ENCODE data around the gene DOCK8. TPM values are rescaled to one million over a fixed set of nuclear protein-coding genes. Genes with fewer than 3 reads are reported as not detected.

Gene DOCK8
- total and polyA plus RNA-seq, 2 donors from 2014 or later: 5.0 to 46.5 TPM

GRCh38 chr9:312596-313320 is 98.1 kb downstream of the DOCK8 start:
- H3K4me3 ChIP-seq (ENCODE audit: low read length in 3 of 3): no peak overlapping the region
- no peak overlapping the region for H3K9ac ChIP-seq (ENCODE audit: low read length in 3 of 3)
- DNase-seq: no peak
- no peak overlapping the region for H3K27ac ChIP-seq (ENCODE audit: low read depth in 2 of 2, low read length in 2 of 2)
- no peaks in the 10 kb centered on the region for H3K9me3 ChIP-seq (ENCODE audit: control insufficient read depth in 2 of 3, insufficient read depth in 1 of 3, low read length in 3 of 3)
- no peak for FAIRE-seq
- intact Hi-C loops (cut with DNase I): no loop called here
- no peaks in the 10 kb centered on the region for H3K4me1 ChIP-seq (ENCODE audit: control insufficient read depth in 2 of 3, insufficient read depth in 2 of 3, low read depth in 1 of 3, low read length in 3 of 3)
- no peaks in the 10 kb centered on the region for H3K27me3 ChIP-seq (ENCODE audit: control insufficient read depth, insufficient read depth, low read length)
- H3K36me3 ChIP-seq (ENCODE audit: control insufficient read depth in 2 of 3, insufficient read depth in 3 of 3, low read length in 3 of 3): peaks cover 0 to 12% (median 0%) of the 10 kb centered on the region in 3 donors
- TF ChIP-seq, protein P1, sequence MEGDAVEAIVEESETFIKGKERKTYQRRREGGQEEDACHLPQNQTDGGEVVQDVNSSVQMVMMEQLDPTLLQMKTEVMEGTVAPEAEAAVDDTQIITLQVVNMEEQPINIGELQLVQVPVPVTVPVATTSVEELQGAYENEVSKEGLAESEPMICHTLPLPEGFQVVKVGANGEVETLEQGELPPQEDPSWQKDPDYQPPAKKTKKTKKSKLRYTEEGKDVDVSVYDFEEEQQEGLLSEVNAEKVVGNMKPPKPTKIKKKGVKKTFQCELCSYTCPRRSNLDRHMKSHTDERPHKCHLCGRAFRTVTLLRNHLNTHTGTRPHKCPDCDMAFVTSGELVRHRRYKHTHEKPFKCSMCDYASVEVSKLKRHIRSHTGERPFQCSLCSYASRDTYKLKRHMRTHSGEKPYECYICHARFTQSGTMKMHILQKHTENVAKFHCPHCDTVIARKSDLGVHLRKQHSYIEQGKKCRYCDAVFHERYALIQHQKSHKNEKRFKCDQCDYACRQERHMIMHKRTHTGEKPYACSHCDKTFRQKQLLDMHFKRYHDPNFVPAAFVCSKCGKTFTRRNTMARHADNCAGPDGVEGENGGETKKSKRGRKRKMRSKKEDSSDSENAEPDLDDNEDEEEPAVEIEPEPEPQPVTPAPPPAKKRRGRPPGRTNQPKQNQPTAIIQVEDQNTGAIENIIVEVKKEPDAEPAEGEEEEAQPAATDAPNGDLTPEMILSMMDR (IDR thresholded peaks at IDR 0.05; ENCODE audit: borderline replicate concordance, extremely low read depth, insufficient read depth): no peak

GRCh38 chr9:316382-316965 is 101.8 kb downstream of the DOCK8 start:
- no peaks in the 10 kb centered on the region for H3K27me3 ChIP-seq (ENCODE audit: control insufficient read depth, insufficient read depth, low read length)
- intact Hi-C loops (cut with DNase I): no loop called here
- no peak for DNase-seq
- peaks cover 0 to 12% (median 2%) of the 10 kb centered on the region in 3 donors for H3K36me3 ChIP-seq (ENCODE audit: control insufficient read depth in 2 of 3, insufficient read depth in 3 of 3, low read length in 3 of 3)
- H3K9ac ChIP-seq (ENCODE audit: low read length in 3 of 3): no peak overlapping the region
- TF ChIP-seq, protein P1 (IDR thresholded peaks at IDR 0.05; ENCODE audit: borderline replicate concordance, extremely low read depth, insufficient read depth): peak; percentile 5
- no peak for FAIRE-seq
- no peak overlapping the region for H3K27ac ChIP-seq (ENCODE audit: low read depth in 2 of 2, low read length in 2 of 2)
- no peak overlapping the region for H3K4me3 ChIP-seq (ENCODE audit: low read length in 3 of 3)
- no peaks in the 10 kb centered on the region for H3K9me3 ChIP-seq (ENCODE audit: control insufficient read depth in 2 of 3, insufficient read depth in 1 of 3, low read length in 3 of 3)
- no peaks in the 10 kb centered on the region for H3K4me1 ChIP-seq (ENCODE audit: control insufficient read depth in 2 of 3, insufficient read depth in 2 of 3, low read depth in 1 of 3, low read length in 3 of 3)

DNA sequence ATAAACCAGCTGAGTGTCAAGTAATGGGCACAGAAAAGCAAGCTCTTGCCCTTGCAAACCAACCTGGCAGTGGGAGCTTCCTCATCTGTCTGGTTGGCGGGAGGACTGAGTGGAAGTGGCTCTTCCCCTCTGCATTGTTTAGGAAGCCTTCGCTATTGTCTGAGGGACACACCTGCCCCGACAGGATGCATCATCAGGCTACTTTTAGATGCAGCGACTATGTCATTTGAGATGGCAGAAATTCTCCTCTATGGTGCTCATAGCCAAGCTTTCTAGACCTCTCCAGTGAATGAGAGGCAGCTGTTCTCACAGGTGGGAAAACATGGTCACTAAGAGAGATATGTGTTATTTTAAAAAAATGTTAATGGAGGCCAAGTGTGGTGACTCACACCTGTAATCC is 104.0 kb downstream of the DOCK8 start:
- H3K27ac ChIP-seq (ENCODE audit: low read depth in 2 of 2, low read length in 2 of 2): no peak overlapping the region
- no peaks in the 10 kb centered on the region for H3K4me1 ChIP-seq (ENCODE audit: control insufficient read depth in 2 of 3, insufficient read depth in 2 of 3, low read depth in 1 of 3, low read length in 3 of 3)
- intact Hi-C loops (cut with DNase I): no loop called here
- DNase-seq: no peak
- H3K27me3 ChIP-seq (ENCODE audit: control insufficient read depth, insufficient read depth, low read length): no peaks in the 10 kb centered on the region
- no peak overlapping the region for H3K4me3 ChIP-seq (ENCODE audit: low read length in 3 of 3)
- peaks cover 0 to 2% (median 0%) of the 10 kb centered on the region in 3 donors for H3K36me3 ChIP-seq (ENCODE audit: control insufficient read depth in 2 of 3, insufficient read depth in 3 of 3, low read length in 3 of 3)
- H3K9me3 ChIP-seq (ENCODE audit: control insufficient read depth in 2 of 3, insufficient read depth in 1 of 3, low read length in 3 of 3): no peaks in the 10 kb centered on the region
- no peak for FAIRE-seq
- TF ChIP-seq, protein P1 (IDR thresholded peaks at IDR 0.05; ENCODE audit: borderline replicate concordance, extremely low read depth, insufficient read depth): no peak
- H3K9ac ChIP-seq (ENCODE audit: low read length in 3 of 3): no peak overlapping the region
